Adrenal gland (tissue), 12 donors: Measurements from ENCODE around the gene PRICKLE4. TPM values are rescaled to one million over a fixed set of nuclear protein-coding genes. Genes with fewer than 3 reads are reported as not detected.
"Not testable (repeated sequence)": the region's sequence is repeated elsewhere in the genome, so short reads cannot be mapped to it uniquely, and the experiment has no call there.

Experiments
- DNase-seq, 7 donors: peaks; one replicate each; pipeline ENCODE4 v3.0.0-alpha.2; 2019 to 2020
- H3K27ac ChIP-seq, 5 donors: fragments of 200-600 bp; sonication (generic) in 4 of 5; 1 replicate in 3 of 5; 2 replicates in 2 of 5; pipeline versions ENCODE4 v1.5.1 to v1.8.0; 2016 to 2020; ENCODE audit warnings: mild to moderate bottlenecking in 1 of 5
- H3K27me3 ChIP-seq: fragments of 200-600 bp; 2 replicates; pipeline ENCODE4 v1.8.0; 2021
- H3K36me3 ChIP-seq, 2 donors: fragments of 200-600 bp; replicated peaks in 1 of 2; 1 replicate in 1 of 2; 2 replicates in 1 of 2; pipeline versions ENCODE4 v1.5.1 to v1.8.0; 2018 to 2022
- H3K4me1 ChIP-seq, 2 donors: fragments of 200-600 bp; replicated peaks in 1 of 2; 1 replicate in 1 of 2; 2 replicates in 1 of 2; pipeline versions ENCODE4 v1.5.1 to v1.8.0; 2018 to 2021
- H3K4me3 ChIP-seq, 4 donors: fragments of 200-600 bp; sonication (generic) in 3 of 4; one replicate each; pipeline ENCODE4 v1.5.1; 2016 to 2018
- H3K9me3 ChIP-seq, 3 donors: fragments of 200-600 bp; sonication (generic) in 1 of 3; replicated peaks in 1 of 3; 1 replicate in 2 of 3; 2 replicates in 1 of 3; pipeline versions ENCODE4 v1.5.1 to v1.8.0; 2016 to 2021
- POLR2A ChIP-seq, 2 donors: fragments of 450-650 bp; IDR thresholded peaks; one replicate each; pipeline ENCODE4 v1.6.1; 2017; ENCODE audit warnings: antibody characterized with exemption in 2 of 2, mild to moderate bottlenecking in 2 of 2, moderate library complexity in 1 of 2
- WGBS, 4 donors: extraction: QIAGEN DNeasy Blood & Tissue Kit in 2 of 4; methylation state at CpG; one replicate each; pipeline versions ENCODE4 v1.1.5 to v1.1.7; 2013 to 2017; 5-methylcytosine and 5-hydroxymethylcytosine counted together
- intact Hi-C, 2 donors: fragments of 100-400 bp; cut with DNase I; formaldehyde crosslinking; loops; one replicate each; pipeline versions ENCODE4 v1.14.1 to v1.15.0; 2022 to 2023
- polyA plus RNA-seq, 3 donors: library from polyadenylated mRNA; stranded (reverse); fragments of 200-250 nt in 2 of 3; fragments of 350-450 nt in 1 of 3; fragmentation: Illumina TruSeq in 1 of 3; extraction: RNeasy Lipid Tissue Mini Kit (QIAGEN cat#74804) in 1 of 3; gene quantifications; one replicate each; pipeline ENCODE4 v1.2.3, GENCODE V29; 2013 to 2014
- total RNA-seq, 9 donors: library from RNA; depleted of rRNA in 4 of 9; stranded (reverse); fragments of >200 nt in 4 of 9; fragments of 120-200 nt in 1 of 9; fragmentation: NEBNext Ultra II Directional in 1 of 9; extraction: Animal tissue kit (Norgen Biotek cat#: 25700) in 1 of 9; gene quantifications; one replicate each; pipeline versions ENCODE4 v1.1.0 to v1.2.4, GENCODE V29; 2013 to 2023
- TF ChIP-seq, protein P1 (sequence below), 6 experiments: fragments of 450-650 bp in 4 of 6; fragments of 200-600 bp in 2 of 6; sonication (generic) in 1 of 6; IDR thresholded peaks; 1 replicate in 5 of 6; 2 replicates in 1 of 6; pipeline versions ENCODE4 v1.5.1 to v1.8.0; 2016 to 2021; ENCODE audit warnings: antibody characterized with exemption in 6 of 6, mild to moderate bottlenecking in 2 of 6, moderate library complexity in 1 of 6
- donor health status: healthy with polysubstance abuse.
- donor health status: Bipolar disorder and iron deficiency.
- donor health status: DM: yes; HTN: yes; CAD: no.
- donor health status: DM: no; HTN: no; CAD: no.
- donor health status: DM: no; HTN: no; CAD: no.
- donor health status: DM: yes; HTN: yes; CAD: no.

The PRICKLE4 gene
- total and polyA plus RNA-seq, 12 donors = 0.28 to 7.1 (median 3.8) TPM; not detected in 2

- H3K27me3 ChIP-seq = no peaks in the 10 kb centered on the region
- TF ChIP-seq, protein P1, sequence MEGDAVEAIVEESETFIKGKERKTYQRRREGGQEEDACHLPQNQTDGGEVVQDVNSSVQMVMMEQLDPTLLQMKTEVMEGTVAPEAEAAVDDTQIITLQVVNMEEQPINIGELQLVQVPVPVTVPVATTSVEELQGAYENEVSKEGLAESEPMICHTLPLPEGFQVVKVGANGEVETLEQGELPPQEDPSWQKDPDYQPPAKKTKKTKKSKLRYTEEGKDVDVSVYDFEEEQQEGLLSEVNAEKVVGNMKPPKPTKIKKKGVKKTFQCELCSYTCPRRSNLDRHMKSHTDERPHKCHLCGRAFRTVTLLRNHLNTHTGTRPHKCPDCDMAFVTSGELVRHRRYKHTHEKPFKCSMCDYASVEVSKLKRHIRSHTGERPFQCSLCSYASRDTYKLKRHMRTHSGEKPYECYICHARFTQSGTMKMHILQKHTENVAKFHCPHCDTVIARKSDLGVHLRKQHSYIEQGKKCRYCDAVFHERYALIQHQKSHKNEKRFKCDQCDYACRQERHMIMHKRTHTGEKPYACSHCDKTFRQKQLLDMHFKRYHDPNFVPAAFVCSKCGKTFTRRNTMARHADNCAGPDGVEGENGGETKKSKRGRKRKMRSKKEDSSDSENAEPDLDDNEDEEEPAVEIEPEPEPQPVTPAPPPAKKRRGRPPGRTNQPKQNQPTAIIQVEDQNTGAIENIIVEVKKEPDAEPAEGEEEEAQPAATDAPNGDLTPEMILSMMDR (IDR thresholded peaks at IDR 0.05) = no peak
- H3K4me3 ChIP-seq = no peak overlapping the region
- no peaks in the 10 kb centered on the region for H3K9me3 ChIP-seq
- no peaks in the 10 kb centered on the region for H3K4me1 ChIP-seq
- WGBS, 4 donors = 95 to 98% (median 97%) methylated on average over 3 of the region's 3 CpGs
- intact Hi-C loops = no loop called here
- no peak overlapping the region for H3K27ac ChIP-seq
- DNase-seq = no peak
- no peaks in the 10 kb centered on the region for H3K36me3 ChIP-seq
These were observed 30.5 kb downstream of the PRICKLE4 start for GRCh38 chr6:41811095-41811494.

- H3K27me3 ChIP-seq, H3K4me1 ChIP-seq, intact Hi-C loops, H3K4me3 ChIP-seq, H3K9me3 ChIP-seq, H3K27ac ChIP-seq, DNase-seq, H3K36me3 ChIP-seq: not testable (repeated sequence)
- 91 to 97% (median 95%) methylated on average over 13 of the region's 13 CpGs for WGBS, 4 donors
These were observed 31.4 kb downstream of the PRICKLE4 start for GRCh38 chr6:41811946-41812345.

DNA sequence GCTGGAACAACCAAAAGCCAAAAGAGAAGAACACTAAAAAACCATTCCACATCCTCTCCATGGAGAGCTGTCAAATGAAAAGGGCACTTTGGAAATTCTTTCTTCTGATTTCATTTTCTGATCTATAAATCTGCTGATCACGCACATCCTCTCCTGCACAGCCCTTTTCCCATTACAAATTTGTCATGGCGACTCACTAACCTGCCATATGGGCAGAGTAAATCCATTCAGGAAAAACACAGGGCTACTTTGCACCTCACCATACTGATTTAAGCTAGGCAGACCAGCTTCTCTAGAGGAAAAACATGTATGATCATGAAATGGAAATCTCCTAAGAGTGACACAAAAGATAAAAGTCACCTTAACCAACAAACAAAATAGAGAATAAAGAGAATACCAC, 32.9 kb downstream of the PRICKLE4 start:
- no peak for TF ChIP-seq POLR2A (IDR thresholded peaks at IDR 0.05)
- TF ChIP-seq, protein P1 (IDR thresholded peaks at IDR 0.05) = no peak
- intact Hi-C loops = no loop called here
- H3K36me3 ChIP-seq = no peaks in the 10 kb centered on the region
- no peaks in the 10 kb centered on the region for H3K9me3 ChIP-seq
- no peaks in the 10 kb centered on the region for H3K27me3 ChIP-seq
- WGBS, 4 donors = 80 to 93% (median 87%) methylated on average over 2 of the region's 2 CpGs
- DNase-seq = no peak
- no peak overlapping the region for H3K4me3 ChIP-seq
- no peaks in the 10 kb centered on the region for H3K4me1 ChIP-seq
- H3K27ac ChIP-seq = no peak overlapping the region

- intact Hi-C loops = no loop called here
- no peak overlapping the region for H3K4me3 ChIP-seq
- DNase-seq = no peak
- no peaks in the 10 kb centered on the region for H3K27me3 ChIP-seq
- WGBS, 4 donors = 91 to 96% (median 93%) methylated on average over 2 of the region's 2 CpGs
- H3K27ac ChIP-seq = no peak overlapping the region
- TF ChIP-seq, protein P1 (IDR thresholded peaks at IDR 0.05) = no peak
- no peak for TF ChIP-seq POLR2A (IDR thresholded peaks at IDR 0.05)
- H3K4me1 ChIP-seq = no peaks in the 10 kb centered on the region
- H3K9me3 ChIP-seq = no peaks in the 10 kb centered on the region
- no peaks in the 10 kb centered on the region for H3K36me3 ChIP-seq
These were observed 33.4 kb downstream of the PRICKLE4 start for GRCh38 chr6:41813956-41814355.

DNA sequence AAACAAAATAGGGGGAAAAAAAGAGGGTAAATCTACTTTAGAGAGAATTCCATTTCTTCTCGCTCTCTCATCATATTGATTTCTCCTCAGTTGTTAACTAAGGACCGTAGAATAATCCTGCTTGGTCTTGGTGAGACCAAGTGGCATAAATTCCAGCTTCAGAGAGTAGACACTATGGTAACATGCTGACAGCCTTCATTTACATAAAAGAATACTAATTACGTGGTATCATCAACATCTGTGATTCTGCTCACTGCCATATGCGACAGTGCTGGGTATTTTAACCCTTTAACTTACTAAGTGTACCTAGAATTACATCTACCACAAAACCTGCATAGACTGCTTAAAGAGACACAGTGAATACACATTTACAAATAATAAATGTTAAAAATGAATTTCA, 34.0 kb downstream of the PRICKLE4 start:
- no peaks in the 10 kb centered on the region for H3K4me1 ChIP-seq
- no peak overlapping the region for H3K4me3 ChIP-seq
- no peak for DNase-seq
- 80 to 89% (median 83%) methylated on average over 4 of the region's 4 CpGs for WGBS, 4 donors
- H3K9me3 ChIP-seq = no peaks in the 10 kb centered on the region
- H3K27ac ChIP-seq = no peak overlapping the region
- TF ChIP-seq, protein P1 (IDR thresholded peaks at IDR 0.05) = no peak
- no peak for TF ChIP-seq POLR2A (IDR thresholded peaks at IDR 0.05)
- no peaks in the 10 kb centered on the region for H3K36me3 ChIP-seq
- intact Hi-C loops = no loop called here
- H3K27me3 ChIP-seq = no peaks in the 10 kb centered on the region
